ENCODE measurements around the gene EYS. TPM values are rescaled to one million over a fixed set of nuclear protein-coding genes. Genes with fewer than 3 reads are reported as not detected.

The EYS gene
- total and polyA plus RNA-seq, 2 donors from 2014 or later, result not detected

GRCh38 chr6:64691064-64691463 is 1016.0 kb downstream of the EYS start:
- FAIRE-seq (peak; percentile 44), DNase-seq (no peak)
- no peak for TF ChIP-seq CTCF (IDR thresholded peaks at IDR 0.05; ENCODE audit: borderline replicate concordance, extremely low read depth, insufficient read depth)
- no peaks in the 10 kb centered on the region for H3K27me3 ChIP-seq (ENCODE audit: control insufficient read depth, insufficient read depth, low read length)
- no peaks in the 10 kb centered on the region for H3K36me3 ChIP-seq (ENCODE audit: control insufficient read depth in 2 of 3, insufficient read depth in 3 of 3, low read length in 3 of 3)
- no peaks in the 10 kb centered on the region for H3K4me1 ChIP-seq (ENCODE audit: control insufficient read depth in 2 of 3, insufficient read depth in 2 of 3, low read depth in 1 of 3, low read length in 3 of 3)
- peaks cover 0 to 4% (median 0%) of the 10 kb centered on the region in 3 donors for H3K9me3 ChIP-seq (ENCODE audit: control insufficient read depth in 2 of 3, insufficient read depth in 1 of 3, low read length in 3 of 3)
- no peak overlapping the region for H3K4me3 ChIP-seq (ENCODE audit: low read length in 3 of 3)
- H3K27ac ChIP-seq (ENCODE audit: low read depth in 2 of 2, low read length in 2 of 2), result no peak overlapping the region
- no peak overlapping the region for H3K9ac ChIP-seq (ENCODE audit: low read length in 3 of 3)
- intact Hi-C loops (cut with DNase I), result no loop called here

- H3K4me1 ChIP-seq (ENCODE audit: control insufficient read depth in 2 of 3, insufficient read depth in 2 of 3, low read depth in 1 of 3, low read length in 3 of 3), result no peaks in the 10 kb centered on the region
- H3K9ac ChIP-seq (ENCODE audit: low read length in 3 of 3), result no peak overlapping the region
- intact Hi-C loops (cut with DNase I), result no loop called here
- DNase-seq (peak in 3 of 5 donors; percentile 4 to 13 (median 10)), FAIRE-seq (no peak)
- H3K27ac ChIP-seq (ENCODE audit: low read depth in 2 of 2, low read length in 2 of 2), result no peak overlapping the region
- H3K36me3 ChIP-seq (ENCODE audit: control insufficient read depth in 2 of 3, insufficient read depth in 3 of 3, low read length in 3 of 3), result no peaks in the 10 kb centered on the region
- no peak overlapping the region for H3K4me3 ChIP-seq (ENCODE audit: low read length in 3 of 3)
- TF ChIP-seq CTCF (IDR thresholded peaks at IDR 0.05; ENCODE audit: borderline replicate concordance, extremely low read depth, insufficient read depth), result no peak
- no peaks in the 10 kb centered on the region for H3K9me3 ChIP-seq (ENCODE audit: control insufficient read depth in 2 of 3, insufficient read depth in 1 of 3, low read length in 3 of 3)
- no peaks in the 10 kb centered on the region for H3K27me3 ChIP-seq (ENCODE audit: control insufficient read depth, insufficient read depth, low read length)
Measured at GRCh38 chr6:64685401-64685800, 1021.6 kb downstream of the EYS start.

- FAIRE-seq, result no peak
Measured at GRCh38 chr6:64683682-64684081, 1023.3 kb downstream of the EYS start.

More at GRCh38 chr6:64683682-64684081, 1023.3 kb downstream of the EYS start:
- Histone ChIP-seq H3K4me3 (ENCODE audit: low read length in 3 of 3) (no peak overlapping the region), H3K4me1 (ENCODE audit: control insufficient read depth in 2 of 3, insufficient read depth in 2 of 3, low read depth in 1 of 3, low read length in 3 of 3) (no peaks in the 10 kb centered on the region), H3K27ac (ENCODE audit: low read depth in 2 of 2, low read length in 2 of 2) (no peak overlapping the region), H3K9ac (ENCODE audit: low read length in 3 of 3) (no peak overlapping the region), H3K36me3 (ENCODE audit: control insufficient read depth in 2 of 3, insufficient read depth in 3 of 3, low read length in 3 of 3) (no peaks in the 10 kb centered on the region), H3K27me3 (ENCODE audit: control insufficient read depth, insufficient read depth, low read length) (no peaks in the 10 kb centered on the region), H3K9me3 (ENCODE audit: control insufficient read depth in 2 of 3, insufficient read depth in 1 of 3, low read length in 3 of 3) (no peaks in the 10 kb centered on the region)
- no peak for DNase-seq
- intact Hi-C loops (cut with DNase I), result no loop called here
- no peak for TF ChIP-seq CTCF (IDR thresholded peaks at IDR 0.05; ENCODE audit: borderline replicate concordance, extremely low read depth, insufficient read depth)

Data from kidney (tissue), 14 donors.